Measurements from ENCODE around the gene CNTFR.

The CNTFR gene

GRCh38 chr9:34603610-34604231, 14.2 kb upstream of the CNTFR start:
- DNase-seq (ENCODE audit: low spot score): no peak
- peak; percentile 77 for TF ChIP-seq CTCF (IDR thresholded peaks at IDR 0.05)
- no peak overlapping the region for H3K4me3 ChIP-seq
- no peak overlapping the region for H3K27ac ChIP-seq

GRCh38 chr9:34601937-34602573, 12.5 kb upstream of the CNTFR start:
- TF ChIP-seq CTCF (IDR thresholded peaks at IDR 0.05): no peak
- H3K27ac ChIP-seq: no peak overlapping the region
- H3K4me3 ChIP-seq: no peak overlapping the region
- no peak for DNase-seq (ENCODE audit: low spot score)

GRCh38 chr9:34600908-34601307, 11.4 kb upstream of the CNTFR start:
- TF ChIP-seq CTCF (IDR thresholded peaks at IDR 0.05): no peak
- no peak for DNase-seq (ENCODE audit: low spot score)

GRCh38 chr9:34599546-34599945, 10.0 kb upstream of the CNTFR start:
- H3K27ac ChIP-seq: no peak overlapping the region
- no peak overlapping the region for H3K4me3 ChIP-seq
- TF ChIP-seq CTCF (IDR thresholded peaks at IDR 0.05): no peak
- no peak for DNase-seq (ENCODE audit: low spot score)

More at GRCh38 chr9:34600908-34601307, 11.4 kb upstream of the CNTFR start:
- Histone ChIP-seq H3K27ac (no peak overlapping the region), H3K4me3 (no peak overlapping the region)

GRCh38 chr9:34594177-34594576, 4.7 kb upstream of the CNTFR start:
- no peak overlapping the region for H3K4me3 ChIP-seq
- no peak for DNase-seq (ENCODE audit: low spot score)
- no peak for TF ChIP-seq CTCF (IDR thresholded peaks at IDR 0.05)
- peak overlapping the region in 1 of 2 donors; percentile 68 for H3K27ac ChIP-seq

- Histone ChIP-seq H3K27ac (peak overlapping the region; percentile 17 to 68), H3K4me3 (peak overlapping the region; percentile 32)
- no peak for DNase-seq (ENCODE audit: low spot score)
- TF ChIP-seq CTCF (IDR thresholded peaks at IDR 0.05): no peak
Measured at GRCh38 chr9:34592895-34593601, 3.5 kb upstream of the CNTFR start.
